Gastroesophageal sphincter (tissue), 4 donors: ENCODE measurements around the gene ABCC5. TPM values are rescaled to one million over a fixed set of nuclear protein-coding genes. Genes with fewer than 3 reads are reported as not detected.

Experiments used
- ATAC-seq: fragments of 150-250 bp; one replicate; pipeline ENCODE4 v1.9.1; 2016; ENCODE audit warnings: mild to moderate bottlenecking, moderate library complexity
- H3K27ac ChIP-seq, 4 donors: fragments of 200-600 bp; sonication (generic) in 3 of 4; 1 replicate in 3 of 4; 2 replicates in 1 of 4; pipeline ENCODE4 v1.5.1; 2016 to 2019
- H3K27me3 ChIP-seq: fragments of 200-600 bp; sonication (generic); one replicate; pipeline ENCODE4 v1.5.1; 2019
- H3K36me3 ChIP-seq, 2 donors: fragments of 200-600 bp; sonication (generic); one replicate each; pipeline ENCODE4 v1.5.1; 2019; ENCODE audit warnings: control low read depth in 1 of 2
- H3K4me1 ChIP-seq, 3 donors: fragments of 200-600 bp; sonication (generic); 1 replicate in 2 of 3; 2 replicates in 1 of 3; pipeline ENCODE4 v1.5.1; 2016 to 2019; ENCODE audit warnings: control low read depth in 2 of 3
- H3K4me3 ChIP-seq, 2 donors: fragments of 200-600 bp; sonication (generic); one replicate each; pipeline ENCODE4 v1.5.1; 2019; ENCODE audit warnings: mild to moderate bottlenecking in 1 of 2, moderate library complexity in 1 of 2
- H3K9me3 ChIP-seq, 3 donors: fragments of 200-600 bp; sonication (generic); one replicate each; pipeline ENCODE4 v1.5.1; 2017 to 2019; ENCODE audit warnings: control low read depth in 2 of 3
- EP300 ChIP-seq: sonication (generic); formaldehyde crosslinking; IDR thresholded peaks from one replicate; pipeline ENCODE4 v1.6.1; 2017; ENCODE audit warnings: antibody characterized with exemption, mild to moderate bottlenecking
- POLR2A ChIP-seq, 2 donors: fragments of 450-650 bp; IDR thresholded peaks; one replicate each; pipeline ENCODE4 v1.6.1; 2017; ENCODE audit warnings: antibody characterized with exemption in 2 of 2, mild to moderate bottlenecking in 2 of 2, moderate library complexity in 1 of 2
- POLR2AphosphoS5 ChIP-seq: sonication (generic); formaldehyde crosslinking; IDR thresholded peaks from one replicate; pipeline ENCODE4 v1.6.1; 2017; ENCODE audit warnings: antibody characterized with exemption
- WGBS, 2 donors: methylation state at CpG; one replicate each; pipeline ENCODE4 v1.1.5; 2018; ENCODE audit warnings: low coverage in 1 of 2; 5-methylcytosine and 5-hydroxymethylcytosine counted together
- small RNA-seq, 4 donors: library from RNA; depleted of rRNA; stranded (forward); fragments of <200 nt; gene quantifications; one replicate each; pipeline ENCODE3, GENCODE V24; 2016
- total RNA-seq, 4 donors: library from RNA; depleted of rRNA; stranded (reverse); fragments of >200 nt; gene quantifications; one replicate each; pipeline ENCODE4 v1.1.0, GENCODE V29; 2016
- TF ChIP-seq, protein P1 (sequence below), 4 experiments: fragments of 200-600 bp in 2 of 4; fragments of 450-650 bp in 2 of 4; sonication (generic) in 1 of 4; IDR thresholded peaks; one replicate each; pipeline ENCODE4 v1.5.1; 2017 to 2019; ENCODE audit warnings: antibody characterized with exemption in 4 of 4, mild to moderate bottlenecking in 2 of 4, moderate library complexity in 2 of 4

The ABCC5 gene
- total RNA-seq, 4 donors from 2014 or later, result 16.2 to 25.1 (median 17.5) TPM

DNA sequence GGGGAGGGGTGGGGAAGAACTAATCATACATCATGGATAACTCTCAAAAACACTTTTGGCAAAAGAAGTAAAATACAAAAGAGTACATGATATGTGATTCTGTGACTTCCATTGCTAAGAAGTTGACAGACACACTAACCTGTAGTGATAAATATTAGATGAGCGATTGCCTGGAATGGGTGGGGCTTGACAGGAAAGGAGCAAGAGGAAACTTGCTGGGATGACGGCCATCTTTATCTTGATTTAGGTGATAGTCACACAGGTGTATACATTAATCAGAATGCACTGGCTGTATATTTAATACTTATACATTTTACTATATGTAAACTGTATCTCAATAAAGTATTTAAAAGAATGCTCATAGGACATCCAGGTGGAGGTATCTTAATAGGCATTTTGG lies 146.1 kb downstream of the ABCC5 start:
- H3K27ac ChIP-seq, result no peak overlapping the region
- TF ChIP-seq POLR2A (IDR thresholded peaks at IDR 0.05) (no peak), POLR2AphosphoS5 (no peak), EP300 (no peak)
- TF ChIP-seq, protein P1, sequence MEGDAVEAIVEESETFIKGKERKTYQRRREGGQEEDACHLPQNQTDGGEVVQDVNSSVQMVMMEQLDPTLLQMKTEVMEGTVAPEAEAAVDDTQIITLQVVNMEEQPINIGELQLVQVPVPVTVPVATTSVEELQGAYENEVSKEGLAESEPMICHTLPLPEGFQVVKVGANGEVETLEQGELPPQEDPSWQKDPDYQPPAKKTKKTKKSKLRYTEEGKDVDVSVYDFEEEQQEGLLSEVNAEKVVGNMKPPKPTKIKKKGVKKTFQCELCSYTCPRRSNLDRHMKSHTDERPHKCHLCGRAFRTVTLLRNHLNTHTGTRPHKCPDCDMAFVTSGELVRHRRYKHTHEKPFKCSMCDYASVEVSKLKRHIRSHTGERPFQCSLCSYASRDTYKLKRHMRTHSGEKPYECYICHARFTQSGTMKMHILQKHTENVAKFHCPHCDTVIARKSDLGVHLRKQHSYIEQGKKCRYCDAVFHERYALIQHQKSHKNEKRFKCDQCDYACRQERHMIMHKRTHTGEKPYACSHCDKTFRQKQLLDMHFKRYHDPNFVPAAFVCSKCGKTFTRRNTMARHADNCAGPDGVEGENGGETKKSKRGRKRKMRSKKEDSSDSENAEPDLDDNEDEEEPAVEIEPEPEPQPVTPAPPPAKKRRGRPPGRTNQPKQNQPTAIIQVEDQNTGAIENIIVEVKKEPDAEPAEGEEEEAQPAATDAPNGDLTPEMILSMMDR (IDR thresholded peaks at IDR 0.05), result no peak
- H3K27me3 ChIP-seq, result no peaks in the 10 kb centered on the region
- H3K4me3 ChIP-seq, result no peak overlapping the region
- H3K36me3 ChIP-seq, result peaks cover 0 to 20% of the 10 kb centered on the region in 2 donors
- no peak for ATAC-seq
- peaks cover 0 to 9% (median 0%) of the 10 kb centered on the region in 3 donors for H3K4me1 ChIP-seq
- no peaks in the 10 kb centered on the region for H3K9me3 ChIP-seq
- WGBS, 2 donors, result 71 to 100% methylated on average over 2 of the region's 2 CpGs

DNA sequence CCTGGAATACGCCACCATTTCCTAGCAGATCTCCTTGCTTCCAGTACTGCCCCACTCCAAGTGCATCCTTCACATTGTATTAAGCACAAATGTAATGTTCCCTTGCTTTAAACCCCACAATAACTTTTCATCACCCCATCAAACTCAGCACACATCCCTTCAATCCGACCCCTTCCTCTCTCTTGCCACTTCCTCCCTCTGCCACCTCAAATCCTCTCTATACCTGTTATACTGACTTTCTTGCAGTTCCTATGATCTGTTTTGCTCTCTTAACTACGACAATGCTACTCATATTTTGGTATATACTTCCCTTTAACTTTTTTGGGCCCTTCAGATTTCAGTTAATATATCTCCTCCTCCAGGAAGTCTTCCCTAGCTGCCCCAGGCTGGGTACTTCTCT lies 147.1 kb downstream of the ABCC5 start:
- no peak for ATAC-seq
- WGBS, 2 donors, result 88 to 89% methylated on average over 3 of the region's 3 CpGs
- Histone ChIP-seq H3K27me3 (no peaks in the 10 kb centered on the region), H3K4me1 (peaks cover 0 to 4% (median 0%) of the 10 kb centered on the region in 3 donors), H3K27ac (no peak overlapping the region), H3K4me3 (no peak overlapping the region), H3K36me3 (peaks cover 0 to 23% of the 10 kb centered on the region in 2 donors), H3K9me3 (no peaks in the 10 kb centered on the region)
- TF ChIP-seq POLR2A (IDR thresholded peaks at IDR 0.05), result no peak
- no peak for TF ChIP-seq EP300
- TF ChIP-seq POLR2AphosphoS5, result no peak
- TF ChIP-seq, protein P1 (IDR thresholded peaks at IDR 0.05), result no peak

Small RNAs within 50 kb of the gene (small RNA-seq; reads per million reads assigned to genes)
- 0 reads per million in 4 donors for gene MIR4448

Other genes starting within 250 kb of the ABCC5 start
- gene MAP6D1, start 192.3 kb downstream of the ABCC5 start, total RNA-seq, result 1 to 10 TPM in 2 of 4 donors, under 1 TPM in 2; 0.35 to 4.9 (median 2.4) TPM
- gene PARL, start 133.0 kb downstream of the ABCC5 start, total RNA-seq, result 10 to 100 TPM; 40.6 to 55.7 (median 54.7) TPM
- gene HTR3D, start 13.9 kb upstream of the ABCC5 start, total RNA-seq, result not detected
- not detected for gene HTR3C, start 35.2 kb upstream of the ABCC5 start, total RNA-seq
- gene HTR3E, start 79.2 kb upstream of the ABCC5 start, total RNA-seq, result not detected
- 10 to 100 TPM; 36.2 to 49.2 (median 44.3) TPM for gene EIF2B5, start 117.5 kb upstream of the ABCC5 start, total RNA-seq
- gene DVL3, start 137.5 kb upstream of the ABCC5 start, total RNA-seq, result 100 to 1,000 TPM in 1 of 4 donors, 10 to 100 TPM in 3; 56.8 to 117 (median 66.4) TPM
- 100 to 1,000 TPM; 234 to 322 (median 288) TPM for gene AP2M1, start 157.0 kb upstream of the ABCC5 start, total RNA-seq
- 10 to 100 TPM; 31.8 to 54.9 (median 39.5) TPM for gene ABCF3, start 168.3 kb upstream of the ABCC5 start, total RNA-seq
- gene VWA5B2, start 211.7 kb upstream of the ABCC5 start, total RNA-seq, result under 1 TPM in 2 of 4 donors, not detected in 2; 0.10 to 0.54 TPM
- 10 to 100 TPM; 30.0 to 62.6 (median 38.6) TPM for gene ALG3, start 231.1 kb upstream of the ABCC5 start, total RNA-seq
- gene EEF1AKMT4, start 231.8 kb upstream of the ABCC5 start, total RNA-seq, result 1 to 10 TPM; 1.4 to 3.8 (median 2.2) TPM
- gene CAMK2N2, start 243.7 kb upstream of the ABCC5 start, total RNA-seq, result not detected